Spleen (tissue), 7 donors: Measurements from ENCODE around the gene PHOSPHO2.

Experiments used
- CTCF ChIP-seq, 11 experiments: fragments of 200-600 bp in 7 of 11; fragments of 450-650 bp in 4 of 11; sonication (generic) in 4 of 11; IDR thresholded peaks in 8 of 11; conservative IDR thresholded peaks in 3 of 11; 1 replicate in 7 of 11; 2 replicates in 4 of 11; pipeline versions ENCODE4 v1.4.0 to v1.8.0; 2016 to 2021; ENCODE audit warnings: antibody characterized with exemption in 11 of 11, inconsistent platforms in 4 of 11, mild to moderate bottlenecking in 1 of 11
- POLR2AphosphoS5 ChIP-seq, 3 donors: sonication (generic); formaldehyde crosslinking; IDR thresholded peaks; one replicate each; pipeline ENCODE4 v1.5.1; 2017; ENCODE audit warnings: antibody characterized with exemption in 3 of 3
- donor health status: DM: no; HTN: no; CAD: no; lungs with moderate emphysema.
- donor health status: DM: no; HTN: no; CAD: no.
- donor health status: DM: no; HTN: no; CAD: no.

- no peak for TF ChIP-seq POLR2AphosphoS5 (IDR thresholded peaks at IDR 0.05)
- TF ChIP-seq CTCF (IDR thresholded peaks at IDR 0.05 in 8 of 11, conservative IDR thresholded peaks at IDR 0.05 in 3 of 11) = no peak
These were observed 23.3 kb upstream of the PHOSPHO2 start for GRCh38 chr2:169670937-169671336.
